Stimulated activated CD8-positive, alpha-beta memory T cell treated with anti-CD3 and anti-CD28 coated beads, Interleukin-7, amount 100 ng/mL, for 1 hour (primary cell): Measurements from ENCODE around the gene PLPP4.

ENCODE experiments used
- DNase-seq, 2 donors: peaks; one replicate each; pipeline ENCODE4 v3.0.0-alpha.2; 2020; ENCODE audit warnings: low read depth in 2 of 2

PLPP4 gene

DNA sequence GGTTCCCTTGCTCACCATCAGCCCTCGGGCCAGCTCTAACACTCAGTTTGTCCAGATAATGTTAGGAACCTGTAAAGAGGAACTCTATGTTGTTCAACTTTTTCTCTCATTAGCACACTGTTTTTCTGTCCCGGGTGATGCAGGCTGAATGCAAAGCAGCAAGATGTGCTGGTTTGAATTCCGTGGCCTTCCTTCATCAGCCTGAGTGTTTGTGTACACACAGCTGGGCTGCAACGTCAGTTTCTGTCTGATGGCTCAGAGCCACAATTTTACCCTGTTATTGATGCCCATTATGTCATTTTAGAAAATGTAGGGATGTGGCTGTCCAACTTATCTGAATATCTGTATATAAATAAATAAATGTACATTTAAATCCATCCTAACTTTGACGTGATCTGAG is 152.0 kb downstream of the PLPP4 start:
- no peak for DNase-seq

- DNase-seq: no peak
These were observed 153.8 kb downstream of the PLPP4 start for GRCh38 chr10:120610791-120611190.

GRCh38 chr10:120612756-120613155 is 155.7 kb downstream of the PLPP4 start:
- no peak for DNase-seq

DNA sequence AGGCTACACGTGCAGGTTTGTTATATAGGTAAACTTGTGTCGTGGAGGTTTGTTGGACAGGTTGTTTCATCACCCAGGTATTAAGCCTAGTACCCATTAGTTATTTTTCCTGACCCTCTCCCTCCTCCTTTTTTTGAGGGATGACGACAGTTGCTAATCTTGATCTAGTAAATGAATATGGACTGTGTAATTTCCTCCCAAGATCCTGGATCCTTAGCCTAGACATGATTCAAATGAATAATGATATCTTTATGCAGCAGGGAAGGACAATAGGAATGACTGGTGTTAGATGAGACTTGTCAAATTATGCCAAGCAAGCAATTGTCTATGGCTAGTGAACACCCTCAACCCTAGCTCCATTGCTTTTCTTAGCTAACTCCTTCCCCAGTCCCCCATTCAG is 156.2 kb downstream of the PLPP4 start:
- DNase-seq: no peak

DNA sequence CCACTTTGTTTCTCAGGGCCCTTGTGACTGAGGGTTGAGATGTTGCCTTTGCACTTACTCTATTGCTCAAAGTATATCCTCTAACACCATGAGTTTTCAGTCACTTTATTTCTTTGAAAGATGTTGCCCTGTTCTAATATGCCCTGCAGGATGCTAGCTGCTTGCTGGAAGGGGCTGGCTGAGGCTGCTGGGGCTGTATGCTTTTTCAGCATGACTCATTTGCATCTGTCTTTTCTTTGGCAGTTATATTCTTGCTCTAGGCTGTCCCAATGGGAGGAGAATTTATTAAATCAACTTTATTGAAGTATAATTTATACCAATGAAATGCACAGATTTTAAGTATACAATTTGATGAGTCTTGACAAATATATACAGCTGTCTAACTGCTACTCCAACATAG is 157.7 kb downstream of the PLPP4 start:
- no peak for DNase-seq

GRCh38 chr10:120616311-120616911 is 159.4 kb downstream of the PLPP4 start:
- no peak for DNase-seq

DNA sequence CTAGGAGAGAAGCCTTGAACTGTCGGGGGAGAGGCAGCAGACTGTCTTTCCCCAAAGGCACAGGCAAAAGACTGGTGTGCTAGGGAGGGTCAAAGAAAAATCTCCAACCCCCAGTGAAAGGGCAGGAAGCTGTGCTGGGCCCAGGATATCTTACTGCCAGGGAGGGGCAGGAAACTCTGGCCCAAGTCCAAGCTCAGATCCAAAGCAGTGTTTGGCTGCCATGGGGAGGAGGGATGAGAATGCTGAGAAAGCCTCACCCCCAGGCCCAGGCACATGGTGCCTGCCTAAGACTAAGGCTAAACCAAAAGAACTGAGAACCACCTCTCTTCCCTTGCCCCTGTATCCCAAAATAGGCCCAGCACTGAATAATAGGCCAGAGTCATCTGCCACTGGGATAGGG is 171.2 kb downstream of the PLPP4 start:
- no peak for DNase-seq

GRCh38 chr10:120630266-120630665 is 173.2 kb downstream of the PLPP4 start:
- DNase-seq: no peak

DNA sequence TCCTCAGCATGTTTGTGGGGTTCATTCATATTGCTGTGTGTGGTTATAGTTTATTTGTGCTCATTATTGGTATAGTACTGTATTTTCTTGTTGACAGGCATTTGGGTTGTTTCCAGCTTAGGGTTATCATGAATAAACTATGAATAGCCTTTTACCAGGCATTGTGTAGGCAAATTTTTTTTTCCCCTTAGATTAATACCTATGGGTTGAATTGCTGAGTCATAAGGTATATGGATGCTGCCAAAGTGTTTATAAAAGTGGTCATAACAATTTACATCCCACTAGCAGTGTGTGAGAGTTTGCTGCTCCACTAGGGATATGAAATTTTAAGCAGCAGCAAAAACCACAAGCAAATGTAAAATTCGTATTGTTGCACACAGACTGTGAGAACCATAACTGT is 175.0 kb downstream of the PLPP4 start:
- DNase-seq: no peak

DNA sequence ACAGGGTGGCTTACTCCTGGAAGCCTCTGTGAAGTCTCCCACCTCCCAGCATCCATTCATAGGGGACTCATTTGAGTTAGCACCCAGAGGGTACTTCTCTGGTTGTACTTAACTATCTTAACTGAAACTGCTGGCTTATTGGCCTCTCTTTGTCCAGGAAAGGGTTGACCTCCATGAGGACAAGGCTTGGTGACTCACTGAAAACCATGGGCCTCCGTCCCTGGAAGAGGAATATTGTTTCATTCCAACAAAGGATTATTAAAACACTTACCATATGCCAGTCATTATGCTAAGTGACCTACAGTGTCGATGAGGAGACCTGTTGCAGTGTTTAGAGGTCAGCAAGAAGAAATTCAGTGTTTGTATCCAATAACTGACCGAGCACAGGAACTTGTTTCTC is 175.9 kb downstream of the PLPP4 start:
- DNase-seq: no peak

- no peak for DNase-seq
These were observed 177.6 kb downstream of the PLPP4 start for GRCh38 chr10:120634659-120635058.
